HG02938 (cell line): ENCODE results near the gene TNFAIP8.

ENCODE experiments used
- ATAC-seq: cut with Tn5 transposase; IDR thresholded peaks from one replicate; pipeline ENCODE4 v1.9.1; 2021; ENCODE audit warnings: mild to moderate bottlenecking, moderate library complexity; ENCODE audit not compliant: unreplicated experiment

Gene TNFAIP8

GRCh38 chr5:119389288-119390030 is 33.6 kb downstream of the TNFAIP8 start:
- peak; percentile 34 for ATAC-seq

- no peak for ATAC-seq
Observed at GRCh38 chr5:119390404-119390803, 34.6 kb downstream of the TNFAIP8 start.

- ATAC-seq: no peak
Observed at GRCh38 chr5:119393201-119393691, 37.4 kb downstream of the TNFAIP8 start.

- no peak for ATAC-seq
Observed at GRCh38 chr5:119393746-119394145, 37.9 kb downstream of the TNFAIP8 start.

- ATAC-seq: peak; percentile 59
Observed at GRCh38 chr5:119395080-119395836, 39.4 kb downstream of the TNFAIP8 start.

GRCh38 chr5:119396030-119396664 is 40.3 kb downstream of the TNFAIP8 start:
- ATAC-seq: no peak

GRCh38 chr5:119397518-119398380 is 41.9 kb downstream of the TNFAIP8 start:
- ATAC-seq: peak; percentile 51

- ATAC-seq: no peak
Observed at GRCh38 chr5:119398727-119399466, 43.1 kb downstream of the TNFAIP8 start.

- ATAC-seq: no peak
Observed at GRCh38 chr5:119400245-119400644, 44.4 kb downstream of the TNFAIP8 start.

- ATAC-seq: no peak
Observed at GRCh38 chr5:119402081-119402480, 46.3 kb downstream of the TNFAIP8 start.

GRCh38 chr5:119402555-119402954 is 46.7 kb downstream of the TNFAIP8 start:
- ATAC-seq: no peak

GRCh38 chr5:119404033-119404432 is 48.2 kb downstream of the TNFAIP8 start:
- ATAC-seq: no peak

- ATAC-seq: no peak
Observed at GRCh38 chr5:119405419-119405818, 49.6 kb downstream of the TNFAIP8 start.

GRCh38 chr5:119406551-119407110 is 50.8 kb downstream of the TNFAIP8 start:
- ATAC-seq: no peak

- ATAC-seq: peak; percentile 30
Observed at GRCh38 chr5:119409235-119409815, 53.5 kb downstream of the TNFAIP8 start.

- ATAC-seq: peak; percentile 34
Observed at GRCh38 chr5:119410448-119411159, 54.8 kb downstream of the TNFAIP8 start.

- peak; percentile 66 for ATAC-seq
Observed at GRCh38 chr5:119411361-119412278, 55.8 kb downstream of the TNFAIP8 start.
